ENCODE results near the gene FAM193A.

Gene FAM193A, protein sequence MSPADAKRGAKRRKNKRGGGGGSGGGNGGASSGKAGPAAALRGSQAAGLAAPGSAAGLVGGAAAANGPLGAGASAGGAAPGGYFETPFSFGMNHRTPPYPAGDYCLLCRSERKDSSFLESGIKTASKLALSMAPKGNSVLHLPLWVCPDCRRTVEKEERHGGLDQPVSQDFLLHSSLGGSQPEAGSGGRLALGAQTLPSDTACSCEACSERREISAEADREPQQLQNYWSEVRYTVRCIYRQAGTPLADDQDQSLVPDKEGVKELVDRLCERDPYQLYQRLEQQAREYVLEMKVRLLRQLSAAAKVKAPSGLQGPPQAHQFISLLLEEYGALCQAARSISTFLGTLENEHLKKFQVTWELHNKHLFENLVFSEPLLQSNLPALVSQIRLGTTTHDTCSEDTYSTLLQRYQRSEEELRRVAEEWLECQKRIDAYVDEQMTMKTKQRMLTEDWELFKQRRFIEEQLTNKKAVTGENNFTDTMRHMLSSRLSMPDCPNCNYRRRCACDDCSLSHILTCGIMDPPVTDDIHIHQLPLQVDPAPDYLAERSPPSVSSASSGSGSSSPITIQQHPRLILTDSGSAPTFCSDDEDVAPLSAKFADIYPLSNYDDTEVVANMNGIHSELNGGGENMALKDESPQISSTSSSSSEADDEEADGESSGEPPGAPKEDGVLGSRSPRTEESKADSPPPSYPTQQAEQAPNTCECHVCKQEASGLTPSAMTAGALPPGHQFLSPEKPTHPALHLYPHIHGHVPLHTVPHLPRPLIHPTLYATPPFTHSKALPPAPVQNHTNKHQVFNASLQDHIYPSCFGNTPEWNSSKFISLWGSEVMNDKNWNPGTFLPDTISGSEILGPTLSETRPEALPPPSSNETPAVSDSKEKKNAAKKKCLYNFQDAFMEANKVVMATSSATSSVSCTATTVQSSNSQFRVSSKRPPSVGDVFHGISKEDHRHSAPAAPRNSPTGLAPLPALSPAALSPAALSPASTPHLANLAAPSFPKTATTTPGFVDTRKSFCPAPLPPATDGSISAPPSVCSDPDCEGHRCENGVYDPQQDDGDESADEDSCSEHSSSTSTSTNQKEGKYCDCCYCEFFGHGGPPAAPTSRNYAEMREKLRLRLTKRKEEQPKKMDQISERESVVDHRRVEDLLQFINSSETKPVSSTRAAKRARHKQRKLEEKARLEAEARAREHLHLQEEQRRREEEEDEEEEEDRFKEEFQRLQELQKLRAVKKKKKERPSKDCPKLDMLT (N-terminal part only)

GRCh38 chr4:2536193-2537010 lies at the start of gene FAM193A:
Gene FAM193A (plus strand): TSS chr4:2536647. CDS start chr4:2536916, 269 bp downstream.
- Histone ChIP-seq H3K36me3 (ENCODE audit: insufficient read depth, low read length) (peaks cover 5% of the 10 kb centered on the region), H3K4me3 (peak within 1 kb of the TSS; percentile 93), H3K9me3 (ENCODE audit: low read depth, low read length) (no peaks in the 10 kb centered on the region), H3K27ac (peak within 1 kb of the TSS; percentile 86), H3K9ac (ENCODE audit: insufficient read length) (peak within 1 kb of the TSS; percentile 99)
- peak; percentile 77 for DNase-seq (ENCODE audit: low read depth, low spot score)
- TF ChIP-seq FOXP2 (optimal IDR thresholded peaks at IDR 0.05; ENCODE audit: control extremely low read depth, extremely low read length, insufficient read depth) (peak; percentile 90), EZH2 (IDR thresholded peaks at IDR 0.05) (no peak)

DNA sequence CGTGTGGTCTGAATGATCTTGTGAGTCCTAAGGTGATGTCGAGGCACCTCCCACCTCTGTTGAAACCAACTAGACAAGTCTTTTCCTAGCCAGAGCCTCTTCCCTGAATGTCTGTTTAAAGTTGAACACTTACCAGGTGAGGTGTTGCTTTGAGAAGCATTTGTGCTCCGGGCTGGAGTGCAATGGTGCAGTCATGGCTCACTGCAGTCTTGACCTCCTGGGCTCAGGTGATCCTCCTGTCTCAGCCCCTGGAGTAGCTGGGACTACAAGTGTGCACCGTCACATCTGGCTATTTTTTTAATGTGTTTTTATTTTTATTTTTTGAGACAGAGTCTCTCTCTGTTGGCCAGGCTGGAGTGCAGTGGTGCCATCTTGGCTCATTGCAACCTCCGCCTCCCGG lies 49.5 kb upstream of the FAM193A start:
- H3K9ac ChIP-seq (ENCODE audit: insufficient read length), result no peak overlapping the region

GRCh38 chr4:2487632-2488031 lies 48.8 kb upstream of the FAM193A start:
- Histone ChIP-seq H3K4me3 (no peak overlapping the region), H3K27ac (no peak overlapping the region), H3K9ac (ENCODE audit: insufficient read length) (no peak overlapping the region), H3K36me3 (ENCODE audit: insufficient read depth, low read length) (peaks cover 48% of the 10 kb centered on the region), H3K9me3 (ENCODE audit: low read depth, low read length) (no peaks in the 10 kb centered on the region)
- TF ChIP-seq EZH2 (IDR thresholded peaks at IDR 0.05), result no peak
- no peak for DNase-seq (ENCODE audit: low read depth, low spot score)

More for the DNA sequence above, 49.5 kb upstream of the FAM193A start:
- TF ChIP-seq EZH2 (IDR thresholded peaks at IDR 0.05) (no peak), FOXP2 (optimal IDR thresholded peaks at IDR 0.05; ENCODE audit: control extremely low read depth, extremely low read length, insufficient read depth) (no peak), POLR2AphosphoS5 (IDR thresholded peaks at IDR 0.05; ENCODE audit: borderline replicate concordance, low read depth, low read length) (no peak)
- H3K27ac ChIP-seq, result no peak overlapping the region
- no peak overlapping the region for H3K4me3 ChIP-seq
- H3K36me3 ChIP-seq (ENCODE audit: insufficient read depth, low read length), result peaks cover 42% of the 10 kb centered on the region
- no peak for DNase-seq (ENCODE audit: low read depth, low spot score)
- H3K9me3 ChIP-seq (ENCODE audit: low read depth, low read length), result no peaks in the 10 kb centered on the region

- no peak overlapping the region for H3K9ac ChIP-seq (ENCODE audit: insufficient read length)
- H3K36me3 ChIP-seq (ENCODE audit: insufficient read depth, low read length), result peaks cover 62% of the 10 kb centered on the region
- no peaks in the 10 kb centered on the region for H3K9me3 ChIP-seq (ENCODE audit: low read depth, low read length)
- DNase-seq (ENCODE audit: low read depth, low spot score), result no peak
- no peak overlapping the region for H3K4me3 ChIP-seq
- H3K27ac ChIP-seq, result peak overlapping the region; percentile 72
- TF ChIP-seq FOXP2 (optimal IDR thresholded peaks at IDR 0.05; ENCODE audit: control extremely low read depth, extremely low read length, insufficient read depth) (no peak), EZH2 (IDR thresholded peaks at IDR 0.05) (no peak), POLR2AphosphoS5 (IDR thresholded peaks at IDR 0.05; ENCODE audit: borderline replicate concordance, low read depth, low read length) (no peak)
Measured at GRCh38 chr4:2489081-2489805, 47.2 kb upstream of the FAM193A start.

GRCh38 chr4:2489841-2490552 lies 46.5 kb upstream of the FAM193A start:
- TF ChIP-seq POLR2AphosphoS5 (IDR thresholded peaks at IDR 0.05; ENCODE audit: borderline replicate concordance, low read depth, low read length) (no peak), EZH2 (IDR thresholded peaks at IDR 0.05) (no peak)
- Histone ChIP-seq H3K27ac (peak overlapping the region; percentile 72), H3K36me3 (ENCODE audit: insufficient read depth, low read length) (peaks cover 67% of the 10 kb centered on the region), H3K9me3 (ENCODE audit: low read depth, low read length) (no peaks in the 10 kb centered on the region), H3K9ac (ENCODE audit: insufficient read length) (no peak overlapping the region), H3K4me3 (no peak overlapping the region)
- no peak for DNase-seq (ENCODE audit: low read depth, low spot score)

DNA sequence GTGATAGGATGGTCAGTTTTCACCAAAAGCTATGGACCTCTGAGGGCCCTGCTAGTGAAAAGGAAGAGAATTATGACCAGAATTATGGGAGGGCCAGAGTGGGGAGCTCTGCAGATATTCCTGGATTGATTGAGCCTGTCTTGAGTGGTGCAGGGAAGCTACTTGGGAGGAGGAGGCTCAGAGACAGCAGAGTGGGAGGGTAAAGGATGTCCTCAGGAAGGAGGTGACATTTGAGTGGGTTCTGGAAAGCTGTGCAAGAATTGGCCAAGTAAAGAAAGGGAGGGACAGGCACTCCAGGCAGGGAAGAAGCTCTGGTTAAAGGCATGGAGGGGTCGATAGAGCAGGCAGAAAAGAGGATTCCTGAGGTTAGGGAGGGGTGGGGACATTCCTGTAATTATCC lies 43.5 kb upstream of the FAM193A start:
- peak overlapping the region; percentile 10; the same call in 1 of the 2 replicates for H3K27ac ChIP-seq
- no peak for DNase-seq (ENCODE audit: low read depth, low spot score)
- no peaks in the 10 kb centered on the region for H3K9me3 ChIP-seq (ENCODE audit: low read depth, low read length)
- no peak overlapping the region for H3K9ac ChIP-seq (ENCODE audit: insufficient read length)
- H3K36me3 ChIP-seq (ENCODE audit: insufficient read depth, low read length), result peaks cover 86% of the 10 kb centered on the region
- no peak overlapping the region for H3K4me3 ChIP-seq
- no peak for TF ChIP-seq FOXP2 (optimal IDR thresholded peaks at IDR 0.05; ENCODE audit: control extremely low read depth, extremely low read length, insufficient read depth)
- TF ChIP-seq POLR2AphosphoS5 (IDR thresholded peaks at IDR 0.05; ENCODE audit: borderline replicate concordance, low read depth, low read length), result no peak
- no peak for TF ChIP-seq EZH2 (IDR thresholded peaks at IDR 0.05)

DNA sequence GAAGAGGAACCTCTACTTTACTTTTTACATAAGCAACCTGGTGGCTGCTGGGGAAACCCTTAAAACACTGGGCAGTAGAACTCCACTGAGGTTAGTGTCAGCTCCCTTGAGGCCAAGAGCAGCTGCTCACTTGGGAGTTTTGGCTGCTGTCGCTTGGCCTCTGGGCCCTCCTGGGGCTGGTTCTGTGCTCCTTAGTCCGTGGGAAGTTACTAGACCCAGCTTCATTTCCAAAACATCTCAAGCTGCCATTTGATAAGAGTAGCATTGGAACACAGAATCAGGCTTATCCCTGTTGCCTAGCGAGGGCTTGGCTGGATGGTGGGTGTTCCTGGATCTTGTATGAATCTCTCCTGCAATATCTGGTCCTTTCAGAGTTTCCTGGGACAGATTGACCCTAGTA lies 41.5 kb upstream of the FAM193A start:
- Histone ChIP-seq H3K4me3 (no peak overlapping the region), H3K9ac (ENCODE audit: insufficient read length) (no peak overlapping the region), H3K27ac (no peak overlapping the region), H3K36me3 (ENCODE audit: insufficient read depth, low read length) (peaks cover 91% of the 10 kb centered on the region), H3K9me3 (ENCODE audit: low read depth, low read length) (no peaks in the 10 kb centered on the region)
- DNase-seq (ENCODE audit: low read depth, low spot score), result no peak
- TF ChIP-seq EZH2 (IDR thresholded peaks at IDR 0.05) (no peak), FOXP2 (optimal IDR thresholded peaks at IDR 0.05; ENCODE audit: control extremely low read depth, extremely low read length, insufficient read depth) (no peak), POLR2AphosphoS5 (IDR thresholded peaks at IDR 0.05; ENCODE audit: borderline replicate concordance, low read depth, low read length) (no peak)

Data from SK-N-MC (cell line).